ENCODE results near the gene CNGA1.

CNGA1 gene

DNA sequence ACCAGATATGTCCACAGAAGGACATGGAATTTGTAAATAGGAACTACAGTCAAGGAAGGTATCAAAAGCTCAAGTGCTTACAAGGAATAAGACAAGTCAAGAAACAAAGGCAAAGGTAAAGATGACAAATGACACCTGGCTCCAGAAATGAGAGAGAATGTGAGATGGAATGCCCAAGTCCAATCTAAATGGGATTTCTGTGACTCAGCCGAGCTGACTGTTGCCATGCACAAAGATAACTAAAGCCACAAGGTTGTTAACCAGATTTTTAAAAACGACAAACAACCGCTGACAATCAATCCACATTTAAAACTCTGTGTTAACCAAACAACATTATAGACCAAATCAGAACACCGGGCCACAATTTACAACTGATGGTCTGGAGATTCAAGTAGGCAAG lies 103.2 kb downstream of the CNGA1 start:
- peak overlapping the region; percentile 83 for H3K9ac ChIP-seq (ENCODE audit: low read depth, low read length)
- peaks cover 5% of the 10 kb centered on the region; the same call in 1 of the 2 replicates for H3K4me1 ChIP-seq (ENCODE audit: control insufficient read depth, insufficient read depth, low read length)
- H3K27me3 ChIP-seq (ENCODE audit: control insufficient read depth, insufficient read depth, low read length) = no peaks in the 10 kb centered on the region
- peaks cover 36% of the 10 kb centered on the region for H3K36me3 ChIP-seq (ENCODE audit: control insufficient read depth, insufficient read depth, low read length)
- peak overlapping the region; percentile 60 for H3K27ac ChIP-seq (ENCODE audit: low read depth, low read length)
- H3K4me3 ChIP-seq (ENCODE audit: low read depth, low read length) = peak overlapping the region; percentile 99
- no peaks in the 10 kb centered on the region for H3K9me3 ChIP-seq (ENCODE audit: control insufficient read depth, insufficient read depth, low read length)

DNA sequence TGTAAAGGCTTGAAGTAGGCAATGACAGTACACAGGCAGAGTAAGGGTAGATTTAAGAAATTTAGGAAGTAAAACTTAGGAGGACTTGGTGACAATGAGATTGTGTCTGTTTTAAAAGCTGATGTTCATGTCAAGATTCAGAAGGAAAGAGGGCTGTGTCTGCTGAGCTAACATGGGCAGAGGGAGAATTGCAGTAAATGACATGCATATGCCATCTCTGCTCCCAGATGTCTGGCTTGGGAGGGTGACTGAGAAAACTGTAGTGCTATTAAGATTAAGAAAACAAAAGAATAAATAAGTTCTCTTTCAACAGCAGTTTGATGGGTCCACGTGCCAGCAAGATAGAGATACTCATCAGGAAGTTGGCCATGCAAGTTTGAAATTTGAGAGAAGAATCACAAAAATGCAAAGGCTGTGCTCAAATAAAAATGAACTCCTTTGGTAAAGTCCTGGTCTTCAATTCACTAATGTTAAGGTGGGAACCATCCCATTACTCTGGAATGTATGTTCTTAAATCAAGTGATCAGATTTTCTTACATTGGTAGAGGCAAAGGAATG lies 109.3 kb downstream of the CNGA1 start:
- Histone ChIP-seq H3K9me3 (ENCODE audit: control insufficient read depth, insufficient read depth, low read length) (no peaks in the 10 kb centered on the region), H3K9ac (ENCODE audit: low read depth, low read length) (no peak overlapping the region), H3K36me3 (ENCODE audit: control insufficient read depth, insufficient read depth, low read length) (peaks cover 96% of the 10 kb centered on the region), H3K4me1 (ENCODE audit: control insufficient read depth, insufficient read depth, low read length) (no peaks in the 10 kb centered on the region; the same call in 1 of the 2 replicates), H3K27ac (ENCODE audit: low read depth, low read length) (no peak overlapping the region), H3K4me3 (ENCODE audit: low read depth, low read length) (no peak overlapping the region), H3K27me3 (ENCODE audit: control insufficient read depth, insufficient read depth, low read length) (no peaks in the 10 kb centered on the region)

DNA sequence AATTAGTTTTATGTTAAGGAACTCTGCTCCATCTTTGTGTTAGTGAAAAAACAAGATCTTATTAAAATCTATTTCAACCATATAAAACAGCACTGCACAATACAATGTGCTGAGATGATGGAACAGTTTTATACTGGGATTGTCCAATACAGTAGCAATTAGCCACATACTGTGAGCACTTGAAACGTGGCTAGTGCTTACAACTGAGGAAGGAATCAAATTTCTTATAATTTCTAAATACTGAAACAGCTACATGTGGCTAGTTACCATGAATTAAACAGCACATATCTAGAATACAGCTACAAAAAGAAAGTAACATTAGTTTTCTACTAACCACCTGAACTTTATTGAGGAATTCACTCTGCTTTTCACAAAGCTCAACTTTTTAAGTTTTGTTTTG lies 116.8 kb downstream of the CNGA1 start:
- H3K9me3 ChIP-seq (ENCODE audit: control insufficient read depth, insufficient read depth, low read length) = no peaks in the 10 kb centered on the region
- H3K4me3 ChIP-seq (ENCODE audit: low read depth, low read length) = no peak overlapping the region
- H3K9ac ChIP-seq (ENCODE audit: low read depth, low read length) = no peak overlapping the region
- H3K4me1 ChIP-seq (ENCODE audit: control insufficient read depth, insufficient read depth, low read length) = no peaks in the 10 kb centered on the region
- no peak overlapping the region for H3K27ac ChIP-seq (ENCODE audit: low read depth, low read length)
- H3K36me3 ChIP-seq (ENCODE audit: control insufficient read depth, insufficient read depth, low read length) = peaks cover 100% of the 10 kb centered on the region
- H3K27me3 ChIP-seq (ENCODE audit: control insufficient read depth, insufficient read depth, low read length) = no peaks in the 10 kb centered on the region

DNA sequence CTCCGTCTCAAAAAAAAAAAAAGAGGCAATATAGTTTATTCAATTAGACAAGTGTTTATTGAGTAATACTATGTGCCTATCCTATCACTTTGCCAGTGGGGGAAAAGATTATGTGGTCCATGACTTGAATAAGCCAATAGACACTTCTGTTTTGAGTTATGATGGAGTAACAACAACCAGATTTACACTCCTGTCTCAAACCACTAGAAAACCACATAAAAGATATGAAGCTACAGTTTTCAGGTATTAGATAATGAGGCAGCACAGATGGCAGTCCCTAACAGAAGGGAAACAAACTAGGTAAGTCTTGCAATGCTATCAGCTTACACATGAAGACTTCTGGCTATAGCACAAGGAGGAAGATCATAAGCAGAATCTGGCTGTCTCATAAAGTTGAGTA lies 124.6 kb downstream of the CNGA1 start:
- Histone ChIP-seq H3K9me3 (ENCODE audit: control insufficient read depth, insufficient read depth, low read length) (no peaks in the 10 kb centered on the region), H3K36me3 (ENCODE audit: control insufficient read depth, insufficient read depth, low read length) (peaks cover 99% of the 10 kb centered on the region), H3K9ac (ENCODE audit: low read depth, low read length) (no peak overlapping the region), H3K27ac (ENCODE audit: low read depth, low read length) (no peak overlapping the region), H3K4me3 (ENCODE audit: low read depth, low read length) (no peak overlapping the region), H3K27me3 (ENCODE audit: control insufficient read depth, insufficient read depth, low read length) (no peaks in the 10 kb centered on the region), H3K4me1 (ENCODE audit: control insufficient read depth, insufficient read depth, low read length) (no peaks in the 10 kb centered on the region)
